ENCODE measurements around the gene PGM2L1.

Gene PGM2L1

GRCh38 chr11:74318241-74318932 is 79.8 kb downstream of the PGM2L1 start:
- ChIA-PET POLR2A (no interaction called here), CTCF (interaction anchor here (0.6 to 0.7 kb wide), 2 partner anchors 18 to 237 kb away, joined by 3 read pairs; no protein-coding TSS in a partner anchor)
- H3K36me3 ChIP-seq (ENCODE audit: control insufficient read depth in 2 of 2, insufficient read depth in 1 of 2, low read length in 2 of 2): no peaks in the 10 kb centered on the region
- H3K4me1 ChIP-seq (ENCODE audit: control insufficient read depth, insufficient read depth, low read length): no peaks in the 10 kb centered on the region
- H3K4me3 ChIP-seq (ENCODE audit: low read depth, low read length): no peak overlapping the region
- no peak overlapping the region for H3K27ac ChIP-seq (ENCODE audit: extremely low read depth, low read depth, low read length)
- no peaks in the 10 kb centered on the region for H3K9me3 ChIP-seq (ENCODE audit: control insufficient read depth, insufficient read depth, low read depth, low read length)
- TF ChIP-seq ZNF48 (tag by site-specific recombination; IDR thresholded peaks at IDR 0.05) (no peak), PRDM1 (tag by site-specific recombination; IDR thresholded peaks at IDR 0.05) (no peak), ZSCAN30 (tag by site-specific recombination; IDR thresholded peaks at IDR 0.05) (no peak), ATF2 (tag by site-specific recombination; IDR thresholded peaks at IDR 0.05; ENCODE audit: low read depth) (no peak), FEZF1 (tag by site-specific recombination; IDR thresholded peaks at IDR 0.05) (no peak)

DNA sequence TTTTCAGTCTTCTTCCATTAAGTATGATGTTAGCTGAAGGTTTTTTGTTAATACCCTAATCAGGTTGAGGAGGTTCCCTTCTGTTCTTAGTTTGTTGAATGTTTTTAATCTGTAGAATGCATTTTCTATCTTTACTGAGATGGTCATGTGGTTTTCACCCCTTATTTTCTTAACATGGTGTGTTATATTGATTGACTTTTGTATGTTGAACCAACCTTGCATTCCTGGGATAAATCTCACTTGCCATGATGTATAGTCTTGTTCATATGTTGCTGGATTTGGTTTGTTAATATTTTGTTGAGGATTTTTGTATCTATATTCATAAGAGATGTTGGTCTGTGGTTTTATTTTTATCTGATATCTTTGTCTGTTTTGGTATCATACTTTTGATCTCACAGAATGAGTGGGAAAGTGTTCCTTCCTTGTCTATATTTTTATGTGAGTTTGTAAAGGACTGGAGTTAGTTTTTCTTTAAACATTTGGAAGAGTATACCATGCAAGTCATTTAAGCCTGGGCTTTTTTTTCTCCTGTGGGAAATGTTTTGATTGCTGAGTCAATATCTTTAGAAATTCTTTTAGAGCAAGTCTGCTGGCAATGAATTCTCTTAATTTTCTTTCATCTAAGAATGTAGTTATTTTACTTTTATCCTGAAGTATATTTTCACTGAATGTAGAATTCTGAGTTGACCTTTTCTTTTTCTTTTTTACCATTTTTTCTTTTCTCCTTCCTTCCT is 81.3 kb downstream of the PGM2L1 start:
- CTCF ChIA-PET: no interaction called here
- H3K36me3 ChIP-seq (ENCODE audit: control insufficient read depth in 2 of 2, insufficient read depth in 1 of 2, low read length in 2 of 2): no peaks in the 10 kb centered on the region
- no peaks in the 10 kb centered on the region for H3K9me3 ChIP-seq (ENCODE audit: control insufficient read depth, insufficient read depth, low read depth, low read length)
- H3K27ac ChIP-seq (ENCODE audit: extremely low read depth, low read depth, low read length): no peak overlapping the region
- no peak overlapping the region for H3K4me3 ChIP-seq (ENCODE audit: low read depth, low read length)
- TF ChIP-seq ZNF555 (tag by site-specific recombination; conservative IDR thresholded peaks at IDR 0.05): no peak
- TF ChIP-seq SETDB1 (IDR thresholded peaks at IDR 0.05; ENCODE audit: insufficient read length, low read length): peak; percentile 63
- no peak for TF ChIP-seq ZNF132 (tag by site-specific recombination; IDR thresholded peaks at IDR 0.05; ENCODE audit: borderline replicate concordance)
- POLR2A ChIA-PET: no interaction called here
- no peaks in the 10 kb centered on the region for H3K4me1 ChIP-seq (ENCODE audit: control insufficient read depth, insufficient read depth, low read length)

- POLR2A ChIA-PET: no interaction called here
- Histone ChIP-seq H3K4me1 (ENCODE audit: control insufficient read depth, insufficient read depth, low read length) (no peaks in the 10 kb centered on the region), H3K36me3 (ENCODE audit: control insufficient read depth in 2 of 2, insufficient read depth in 1 of 2, low read length in 2 of 2) (no peaks in the 10 kb centered on the region), H3K27ac (ENCODE audit: extremely low read depth, low read depth, low read length) (no peak overlapping the region), H3K4me3 (ENCODE audit: low read depth, low read length) (no peak overlapping the region), H3K9me3 (ENCODE audit: control insufficient read depth, insufficient read depth, low read depth, low read length) (no peaks in the 10 kb centered on the region)
- TF ChIP-seq ZNF692 (tag by site-specific recombination; IDR thresholded peaks at IDR 0.05) (no peak), ZFHX2 (tag by site-specific recombination; conservative IDR thresholded peaks at IDR 0.05) (peak; percentile 23; the same call in 1 of the 2 replicates), EGR2 (tag by site-specific recombination; IDR thresholded peaks at IDR 0.05; ENCODE audit: low read depth) (0 out of 2 replicates have a peak, but pooled peaks have one; percentile 10)
- CTCF ChIA-PET: interaction anchor here (2.1 kb wide), 1 partner anchor 9 kb away, joined by 7 read pairs; no protein-coding TSS in a partner anchor
These were observed 85.9 kb downstream of the PGM2L1 start for GRCh38 chr11:74312326-74312725.

DNA sequence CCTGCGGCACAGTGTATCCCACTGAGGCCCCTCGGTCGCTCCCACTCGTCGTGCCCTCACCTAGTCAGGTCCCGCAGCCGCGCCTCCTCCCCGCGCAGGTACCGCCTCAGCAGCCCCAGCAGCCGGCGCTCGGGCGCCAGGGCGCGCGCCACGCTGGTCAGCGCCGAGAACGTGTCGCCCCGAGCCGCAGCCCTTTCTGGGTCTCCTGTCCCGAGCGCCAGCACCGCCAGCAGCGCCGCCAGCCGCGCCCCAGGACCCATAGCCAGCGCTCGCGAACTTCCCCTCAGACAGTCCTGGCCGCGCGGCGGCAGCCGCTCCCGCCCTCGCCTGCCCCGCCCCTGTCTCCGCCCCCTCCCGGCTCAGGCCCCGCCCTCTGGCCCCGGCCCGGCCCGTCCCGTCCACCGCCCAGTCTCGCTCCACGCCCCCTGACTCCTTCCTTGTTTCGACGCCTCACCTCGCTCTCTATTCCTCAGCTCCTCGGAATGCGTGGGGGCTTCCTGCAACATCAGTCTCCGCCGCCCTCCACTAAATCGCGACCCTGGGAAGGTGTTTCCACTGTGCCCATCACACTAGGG is 86.8 kb downstream of the PGM2L1 start, which contains the start of gene P4HA3:
P4HA3 (minus strand) TSS at position 289 of the 575 bp plus-strand sequence; CDS start at position 260, 29 bp downstream.
- POLR2A ChIA-PET: no interaction called here
- H3K9me3 ChIP-seq (ENCODE audit: control insufficient read depth, insufficient read depth, low read depth, low read length): no peaks in the 10 kb centered on the region
- H3K27ac ChIP-seq (ENCODE audit: extremely low read depth, low read depth, low read length): no peak within 1 kb of the TSS
- no peaks in the 10 kb centered on the region for H3K4me1 ChIP-seq (ENCODE audit: control insufficient read depth, insufficient read depth, low read length)
- TF ChIP-seq ZNF394 (tag by site-specific recombination; IDR thresholded peaks at IDR 0.05; ENCODE audit: borderline replicate concordance) (no peak), GLIS2 (tag by site-specific recombination; IDR thresholded peaks at IDR 0.05) (0 out of 2 replicates have a peak, but pooled peaks have one; percentile 4), KLF9 (tag by site-specific recombination; IDR thresholded peaks at IDR 0.05; ENCODE audit: low read depth) (peak; percentile 40; the same call in 1 of the 2 replicates), SP3 (tag by site-specific recombination; IDR thresholded peaks at IDR 0.05) (peak; percentile 46), SP7 (tag by site-specific recombination; IDR thresholded peaks at IDR 0.05) (no peak), ZFHX2 (tag by site-specific recombination; conservative IDR thresholded peaks at IDR 0.05) (0 out of 2 replicates have a peak, but pooled peaks have one; percentile 9), ZNF10 (tag by site-specific recombination; IDR thresholded peaks at IDR 0.05) (peak; percentile 87), ZBTB26 (tag by site-specific recombination; optimal IDR thresholded peaks at IDR 0.05) (peak; percentile 55)
- no peaks in the 10 kb centered on the region for H3K36me3 ChIP-seq (ENCODE audit: control insufficient read depth in 2 of 2, insufficient read depth in 1 of 2, low read length in 2 of 2)
- peak within 1 kb of the TSS; percentile 42 for H3K4me3 ChIP-seq (ENCODE audit: low read depth, low read length)
- CTCF ChIA-PET: interaction anchor here (1.0 to 2.1 kb wide), 2 partner anchors 10 to 330 kb away, joined by 3 to 7 read pairs; no protein-coding TSS in a partner anchor

Measured in HEK293 (cell line).